ENCODE measurements around the gene ROGDI. TPM values are rescaled to one million over a fixed set of nuclear protein-coding genes. Genes with fewer than 3 reads are reported as not detected.
A peak's percentile ranks its signal among the peaks of the same experiment; 100 is the strongest.
"Not testable (repeated sequence)": the region's sequence is repeated elsewhere in the genome, so short reads cannot be mapped to it uniquely, and the experiment has no call there.

Gene ROGDI
- polyA plus RNA-seq, 1 donor from 2014 or later, result 4.0 TPM

GRCh38 chr16:4788910-4789309, 13.5 kb downstream of the ROGDI start:
- H3K9me3 Mint-ChIP-seq, result no peaks in the 10 kb centered on the region
- peaks cover 0 to 1% (median 0%) of the 10 kb centered on the region in 3 donors for H3K4me1 Mint-ChIP-seq
- no peaks in the 10 kb centered on the region for H3K36me3 Mint-ChIP-seq
- H3K4me3 Mint-ChIP-seq, result no peak overlapping the region
- no peak overlapping the region for H3K27ac Mint-ChIP-seq
- peaks cover 5% of the 10 kb centered on the region for H3K27me3 Mint-ChIP-seq

- Mint-ChIP-seq H3K36me3 (no peaks in the 10 kb centered on the region), H3K4me1 (peaks cover 0 to 1% (median 0%) of the 10 kb centered on the region in 3 donors)
These were observed 13.9 kb downstream of the ROGDI start for GRCh38 chr16:4788489-4788889.

GRCh38 chr16:4787627-4788482, 14.6 kb downstream of the ROGDI start, which contains the start of gene SEPTIN12:
SEPTIN12 (minus strand) TSS chr16:4788345; CDS start chr16:4787645, 700 bp downstream.
- Mint-ChIP-seq H3K36me3 (no peaks in the 10 kb centered on the region), H3K27me3 (peaks cover 5% of the 10 kb centered on the region), H3K4me1 (peaks cover 0 to 1% (median 0%) of the 10 kb centered on the region in 3 donors), H3K4me3 (no peak within 1 kb of the TSS), H3K9me3 (no peaks in the 10 kb centered on the region), H3K27ac (peak within 1 kb of the TSS in 1 of 3 donors; percentile 53)

More at GRCh38 chr16:4788489-4788889, 13.9 kb downstream of the ROGDI start:
- H3K27ac Mint-ChIP-seq, result no peak overlapping the region
- H3K27me3 Mint-ChIP-seq, result peaks cover 5% of the 10 kb centered on the region
- no peak overlapping the region for H3K4me3 Mint-ChIP-seq
- no peaks in the 10 kb centered on the region for H3K9me3 Mint-ChIP-seq

GRCh38 chr16:4787068-4787467, 15.4 kb downstream of the ROGDI start:
- H3K4me3 Mint-ChIP-seq, result no peak overlapping the region
- peaks cover 5% of the 10 kb centered on the region for H3K27me3 Mint-ChIP-seq
- H3K27ac Mint-ChIP-seq, result no peak overlapping the region
- H3K9me3 Mint-ChIP-seq, result no peaks in the 10 kb centered on the region
- H3K36me3 Mint-ChIP-seq, result no peaks in the 10 kb centered on the region
- H3K4me1 Mint-ChIP-seq, result peaks cover 0 to 2% (median 1%) of the 10 kb centered on the region in 3 donors

GRCh38 chr16:4785758-4786433, 16.5 kb downstream of the ROGDI start:
- Mint-ChIP-seq H3K4me3 (no peak overlapping the region), H3K4me1 (peaks cover 0 to 2% (median 1%) of the 10 kb centered on the region in 3 donors), H3K36me3 (no peaks in the 10 kb centered on the region), H3K9me3 (no peaks in the 10 kb centered on the region), H3K27ac (no peak overlapping the region), H3K27me3 (peaks cover 2% of the 10 kb centered on the region)

- H3K27me3 Mint-ChIP-seq, H3K9me3 Mint-ChIP-seq, H3K4me3 Mint-ChIP-seq, H3K36me3 Mint-ChIP-seq, H3K4me1 Mint-ChIP-seq: not testable (repeated sequence)
- H3K27ac Mint-ChIP-seq, result peak overlapping the region in 1 of 3 donors; percentile 62
These were observed 17.9 kb downstream of the ROGDI start for GRCh38 chr16:4784444-4784987.

GRCh38 chr16:4783951-4784336, 18.5 kb downstream of the ROGDI start:
- no peak overlapping the region for H3K4me3 Mint-ChIP-seq
- H3K27ac Mint-ChIP-seq, result no peak overlapping the region
- H3K4me1 Mint-ChIP-seq, result peaks cover 0 to 2% (median 1%) of the 10 kb centered on the region in 3 donors
- H3K9me3 Mint-ChIP-seq, result no peaks in the 10 kb centered on the region
- peaks cover 2% of the 10 kb centered on the region for H3K27me3 Mint-ChIP-seq
- H3K36me3 Mint-ChIP-seq, result no peaks in the 10 kb centered on the region

- Mint-ChIP-seq H3K27me3 (peaks cover 2% of the 10 kb centered on the region), H3K9me3 (no peaks in the 10 kb centered on the region), H3K36me3 (no peaks in the 10 kb centered on the region), H3K4me1 (peaks cover 0 to 2% (median 1%) of the 10 kb centered on the region in 3 donors), H3K27ac (no peak overlapping the region), H3K4me3 (no peak overlapping the region)
These were observed 19.0 kb downstream of the ROGDI start for GRCh38 chr16:4783251-4783950.

- Mint-ChIP-seq H3K4me1 (peaks cover 0 to 2% (median 0%) of the 10 kb centered on the region in 3 donors), H3K9me3 (no peaks in the 10 kb centered on the region)
These were observed 22.2 kb downstream of the ROGDI start for GRCh38 chr16:4780235-4780634.

GRCh38 chr16:4778050-4778392, 24.4 kb downstream of the ROGDI start:
- peaks cover 0 to 2% (median 0%) of the 10 kb centered on the region in 3 donors for H3K4me1 Mint-ChIP-seq
- H3K9me3 Mint-ChIP-seq, result no peaks in the 10 kb centered on the region
- no peaks in the 10 kb centered on the region for H3K27me3 Mint-ChIP-seq
- no peak overlapping the region for H3K27ac Mint-ChIP-seq
- H3K4me3 Mint-ChIP-seq, result no peak overlapping the region
- no peaks in the 10 kb centered on the region for H3K36me3 Mint-ChIP-seq

More at GRCh38 chr16:4780235-4780634, 22.2 kb downstream of the ROGDI start:
- H3K27ac Mint-ChIP-seq, result no peak overlapping the region
- H3K36me3 Mint-ChIP-seq, result no peaks in the 10 kb centered on the region
- H3K4me3 Mint-ChIP-seq, result no peak overlapping the region
- H3K27me3 Mint-ChIP-seq, result peaks cover 2% of the 10 kb centered on the region

- Mint-ChIP-seq H3K4me3 (no peak overlapping the region), H3K36me3 (no peaks in the 10 kb centered on the region), H3K9me3 (no peaks in the 10 kb centered on the region), H3K4me1 (peaks cover 0 to 2% (median 0%) of the 10 kb centered on the region in 3 donors), H3K27ac (no peak overlapping the region), H3K27me3 (no peaks in the 10 kb centered on the region)
These were observed 24.9 kb downstream of the ROGDI start for GRCh38 chr16:4777339-4778049.

GRCh38 chr16:4776141-4776705, 26.2 kb downstream of the ROGDI start:
- Mint-ChIP-seq H3K27ac (no peak overlapping the region), H3K4me1 (no peaks in the 10 kb centered on the region), H3K9me3 (no peaks in the 10 kb centered on the region), H3K4me3 (no peak overlapping the region), H3K36me3 (no peaks in the 10 kb centered on the region), H3K27me3 (no peaks in the 10 kb centered on the region)

GRCh38 chr16:4775005-4775404, 27.4 kb downstream of the ROGDI start:
- no peaks in the 10 kb centered on the region for H3K9me3 Mint-ChIP-seq
- peak overlapping the region in 1 of 3 donors; percentile 23 for H3K27ac Mint-ChIP-seq
- no peaks in the 10 kb centered on the region for H3K4me1 Mint-ChIP-seq
- H3K36me3 Mint-ChIP-seq, result no peaks in the 10 kb centered on the region
- no peak overlapping the region for H3K4me3 Mint-ChIP-seq
- H3K27me3 Mint-ChIP-seq, result no peaks in the 10 kb centered on the region

- Mint-ChIP-seq H3K27ac (no peak overlapping the region), H3K27me3 (no peaks in the 10 kb centered on the region), H3K4me1 (peaks cover 5 to 15% (median 11%) of the 10 kb centered on the region in 3 donors), H3K36me3 (no peaks in the 10 kb centered on the region), H3K9me3 (no peaks in the 10 kb centered on the region), H3K4me3 (no peak overlapping the region)
These were observed 30.1 kb downstream of the ROGDI start for GRCh38 chr16:4772351-4772750.
